Testis (tissue), 3 donors: Measurements from ENCODE around the gene SH3RF1. TPM values are rescaled to one million over a fixed set of nuclear protein-coding genes. Genes with fewer than 3 reads are reported as not detected.
A peak's percentile ranks its signal among the peaks of the same experiment; 100 is the strongest.

Experiments
- DNase-seq: peaks from one replicate; pipeline ENCODE4 v3.0.0-alpha.2; 2019
- H3K27ac ChIP-seq, 2 donors: fragments of 200-600 bp; sonication (generic); one replicate each; pipeline ENCODE4 v1.5.1; 2019
- H3K27me3 ChIP-seq: fragments of 200-600 bp; sonication (generic); one replicate; pipeline ENCODE4 v1.5.1; 2019
- H3K36me3 ChIP-seq: fragments of 200-600 bp; sonication (generic); one replicate; pipeline ENCODE4 v1.5.1; 2017; ENCODE audit warnings: low read depth; ENCODE audit errors: missing control alignments
- H3K4me1 ChIP-seq: fragments of 200-600 bp; sonication (generic); one replicate; pipeline ENCODE4 v1.5.1; 2019
- H3K4me3 ChIP-seq, 2 donors: fragments of 200-600 bp; sonication (generic); one replicate each; pipeline ENCODE4 v1.5.1; 2017 to 2019
- H3K9me3 ChIP-seq: fragments of 200-600 bp; sonication (generic); one replicate; pipeline ENCODE4 v1.5.1; 2017
- CTCF ChIP-seq, 3 experiments: fragments of 450-650 bp in 2 of 3; fragments of 200-600 bp in 1 of 3; sonication (generic) in 1 of 3; IDR thresholded peaks; one replicate each; pipeline ENCODE4 v1.5.1; 2016 to 2019; ENCODE audit warnings: antibody characterized with exemption in 3 of 3, mild to moderate bottlenecking in 2 of 3, moderate library complexity in 1 of 3
- POLR2A ChIP-seq: fragments of 450-650 bp; IDR thresholded peaks from one replicate; pipeline ENCODE4 v1.6.1; 2017; ENCODE audit warnings: antibody characterized with exemption, mild to moderate bottlenecking, moderate library complexity
- WGBS, 2 donors: methylation state at CpG; one replicate each; pipeline ENCODE4 v1.1.5; 2018; 5-methylcytosine and 5-hydroxymethylcytosine counted together
- intact Hi-C: fragments of 100-400 bp; cut with DNase I; formaldehyde crosslinking; loops from one replicate; pipeline ENCODE4 v1.15.1; 2023; ENCODE audit warnings: low total_unique reads
- polyA plus RNA-seq: library from polyadenylated mRNA; stranded (reverse); fragments of 350-450 nt; fragmentation: Illumina TruSeq; extraction: RNeasy Lipid Tissue Mini Kit (QIAGEN cat#74804); gene quantifications from one replicate; pipeline ENCODE4 v1.2.3, GENCODE V29; 2014; ENCODE audit warnings: low read depth, low replicate concordance; ENCODE audit not compliant: insufficient read depth
- total RNA-seq, 2 donors: library from RNA; depleted of rRNA; stranded (reverse); fragments of >200 nt; gene quantifications; one replicate each; pipeline ENCODE4 v1.2.3, GENCODE V29; 2016

Gene SH3RF1
- total and polyA plus RNA-seq, 3 donors from 2014 or later = 15.1 to 38.9 (median 26.4) TPM

- TF ChIP-seq POLR2A (no peak), CTCF (IDR thresholded peaks at IDR 0.05) (no peak)
- H3K36me3 ChIP-seq = no peaks in the 10 kb centered on the region
- H3K9me3 ChIP-seq = no peaks in the 10 kb centered on the region
- intact Hi-C loops = no loop called here
- H3K27me3 ChIP-seq = no peaks in the 10 kb centered on the region
- H3K4me3 ChIP-seq = no peak overlapping the region
- no peaks in the 10 kb centered on the region for H3K4me1 ChIP-seq
- no peak overlapping the region for H3K27ac ChIP-seq
- WGBS, 2 donors = 89 to 90% methylated on average over 5 of the region's 5 CpGs
- no peak for DNase-seq
Observed at GRCh38 chr4:169089004-169089403, 181.8 kb downstream of the SH3RF1 start.

GRCh38 chr4:169084954-169085353, 185.8 kb downstream of the SH3RF1 start:
- no peak for DNase-seq
- Histone ChIP-seq H3K4me1 (peaks cover 9% of the 10 kb centered on the region), H3K27ac (no peak overlapping the region), H3K4me3 (no peak overlapping the region), H3K27me3 (no peaks in the 10 kb centered on the region), H3K9me3 (no peaks in the 10 kb centered on the region), H3K36me3 (no peaks in the 10 kb centered on the region)
- intact Hi-C loops = no loop called here
- whole genome bisulfite sequencing, 2 donors = 82 to 84% methylated on average over 4 of the region's 4 CpGs
- TF ChIP-seq POLR2A = no peak
- TF ChIP-seq CTCF (IDR thresholded peaks at IDR 0.05) = no peak

GRCh38 chr4:169080981-169081380, 189.8 kb downstream of the SH3RF1 start:
- intact Hi-C loops = no loop called here
- WGBS, 2 donors = 28 to 34% methylated on average over 2 of the region's 2 CpGs

GRCh38 chr4:169079942-169080827, 190.6 kb downstream of the SH3RF1 start:
- TF ChIP-seq CTCF (IDR thresholded peaks at IDR 0.05) (no peak), POLR2A (no peak)
- Histone ChIP-seq H3K27me3 (no peaks in the 10 kb centered on the region), H3K4me3 (no peak overlapping the region), H3K27ac (peak overlapping the region; percentile 44 to 74), H3K9me3 (no peaks in the 10 kb centered on the region), H3K36me3 (no peaks in the 10 kb centered on the region), H3K4me1 (peaks cover 13% of the 10 kb centered on the region)
- WGBS, 2 donors = 26 to 32% methylated on average over 13 to 19 of the region's 19 CpGs
- intact Hi-C loops = no loop called here
- DNase-seq = peak; percentile 75

More at GRCh38 chr4:169080981-169081380, 189.8 kb downstream of the SH3RF1 start:
- no peaks in the 10 kb centered on the region for H3K9me3 ChIP-seq
- H3K27ac ChIP-seq = peak overlapping the region in 1 of 2 donors; percentile 74
- no peaks in the 10 kb centered on the region for H3K27me3 ChIP-seq
- H3K4me3 ChIP-seq = no peak overlapping the region
- DNase-seq = peak; percentile 56
- TF ChIP-seq CTCF (IDR thresholded peaks at IDR 0.05) (no peak), POLR2A (no peak)
- no peaks in the 10 kb centered on the region for H3K36me3 ChIP-seq
- peaks cover 13% of the 10 kb centered on the region for H3K4me1 ChIP-seq
